GM12872 (cell line): ENCODE results near the gene TNNT1.
A peak's percentile ranks its signal among the peaks of the same experiment; 100 is the strongest.

Experiments used
- TF ChIP-seq, protein P1 (sequence below): IDR thresholded peaks from 3 replicates; pipeline ENCODE4 v1.5.1; 2011; ENCODE audit warnings: low read depth, mild to moderate bottlenecking, low read length, moderate library complexity; ENCODE audit not compliant: insufficient read depth

TNNT1 gene

DNA sequence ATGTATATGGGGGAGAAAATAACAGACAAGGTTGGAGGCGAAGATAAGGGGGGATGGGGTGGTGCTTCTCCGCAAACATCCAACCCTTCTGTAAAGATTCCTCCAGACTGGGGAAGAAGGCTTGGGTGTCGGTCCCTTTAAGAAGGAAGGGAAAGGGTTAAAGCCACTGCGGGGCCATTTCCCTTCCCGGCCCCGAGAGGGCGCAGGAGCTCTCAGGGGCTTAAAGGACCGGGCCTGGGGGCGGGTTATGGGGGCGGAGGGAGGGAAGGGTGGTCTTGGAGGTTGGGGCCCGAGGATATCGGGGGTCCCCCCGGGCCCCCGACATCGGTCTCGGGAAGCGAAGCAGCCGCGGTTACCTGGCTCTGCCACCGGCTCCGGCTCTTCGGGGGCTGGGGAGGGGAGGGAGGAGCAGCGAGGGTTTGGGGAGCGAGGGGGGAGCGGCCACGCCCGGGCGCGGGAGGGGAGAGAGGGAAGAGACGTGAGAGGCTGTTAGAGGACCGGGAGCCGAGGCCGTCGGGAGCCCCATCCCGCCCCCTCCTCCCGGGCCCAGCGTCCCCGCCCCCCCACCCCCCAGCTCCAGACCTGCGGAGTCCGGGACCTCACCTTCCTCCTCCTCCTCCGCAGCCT is 2.8 kb downstream of the TNNT1 start:
- TF ChIP-seq, protein P1, sequence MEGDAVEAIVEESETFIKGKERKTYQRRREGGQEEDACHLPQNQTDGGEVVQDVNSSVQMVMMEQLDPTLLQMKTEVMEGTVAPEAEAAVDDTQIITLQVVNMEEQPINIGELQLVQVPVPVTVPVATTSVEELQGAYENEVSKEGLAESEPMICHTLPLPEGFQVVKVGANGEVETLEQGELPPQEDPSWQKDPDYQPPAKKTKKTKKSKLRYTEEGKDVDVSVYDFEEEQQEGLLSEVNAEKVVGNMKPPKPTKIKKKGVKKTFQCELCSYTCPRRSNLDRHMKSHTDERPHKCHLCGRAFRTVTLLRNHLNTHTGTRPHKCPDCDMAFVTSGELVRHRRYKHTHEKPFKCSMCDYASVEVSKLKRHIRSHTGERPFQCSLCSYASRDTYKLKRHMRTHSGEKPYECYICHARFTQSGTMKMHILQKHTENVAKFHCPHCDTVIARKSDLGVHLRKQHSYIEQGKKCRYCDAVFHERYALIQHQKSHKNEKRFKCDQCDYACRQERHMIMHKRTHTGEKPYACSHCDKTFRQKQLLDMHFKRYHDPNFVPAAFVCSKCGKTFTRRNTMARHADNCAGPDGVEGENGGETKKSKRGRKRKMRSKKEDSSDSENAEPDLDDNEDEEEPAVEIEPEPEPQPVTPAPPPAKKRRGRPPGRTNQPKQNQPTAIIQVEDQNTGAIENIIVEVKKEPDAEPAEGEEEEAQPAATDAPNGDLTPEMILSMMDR: peak; percentile 52; the same call in 2 of the 3 replicates

DNA sequence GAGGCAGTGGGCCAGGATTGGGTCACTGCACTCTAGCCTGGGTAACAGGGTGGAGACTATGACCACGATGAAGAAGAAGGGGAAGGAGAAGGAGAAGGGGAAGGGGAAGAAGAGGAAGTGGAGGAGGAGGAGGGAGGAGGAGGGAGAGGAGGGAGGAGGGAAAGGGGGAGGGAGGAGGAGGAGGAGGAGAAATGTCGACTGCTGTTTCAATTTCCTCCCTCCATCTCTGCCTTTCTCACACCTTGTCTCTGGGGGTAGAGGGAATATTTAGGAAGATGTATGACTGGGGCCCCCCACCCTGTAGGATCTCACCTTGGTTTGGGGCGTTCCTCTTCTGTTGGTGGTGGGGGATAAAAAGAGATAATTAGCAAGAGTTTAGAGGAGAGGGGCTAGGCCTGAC is 3.8 kb downstream of the TNNT1 start:
- TF ChIP-seq, protein P1: no peak

- TF ChIP-seq, protein P1: no peak
Measured at GRCh38 chr19:55141696-55142095, 7.3 kb downstream of the TNNT1 start.

DNA sequence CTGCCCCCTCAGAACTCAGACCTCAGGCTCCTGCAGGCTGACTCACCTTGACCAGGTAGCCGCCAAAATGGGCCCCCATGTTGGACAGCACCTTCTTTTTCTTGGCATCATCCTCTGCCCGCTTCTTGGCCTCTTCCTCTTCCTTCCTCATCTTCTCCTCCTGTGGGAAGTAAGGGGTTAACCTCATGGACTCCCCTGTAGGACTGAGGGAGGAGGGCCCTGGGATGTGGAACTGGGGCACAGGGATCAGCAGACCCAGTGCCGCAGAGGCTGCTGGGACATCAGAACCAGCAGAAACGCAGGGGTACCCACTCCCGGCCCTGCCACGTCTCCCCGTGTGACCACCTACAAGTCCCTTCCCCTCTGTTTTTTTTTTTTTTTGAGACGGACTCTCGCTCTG is 11.1 kb downstream of the TNNT1 start:
- TF ChIP-seq, protein P1: no peak

GRCh38 chr19:55136399-55137102 is 12.5 kb downstream of the TNNT1 start:
- TF ChIP-seq, protein P1: no peak

GRCh38 chr19:55134736-55135135 is 14.3 kb downstream of the TNNT1 start:
- TF ChIP-seq, protein P1: no peak

- TF ChIP-seq, protein P1: no peak
Measured at GRCh38 chr19:55133639-55134444, 15.2 kb downstream of the TNNT1 start.
